HepG2 (cell line): ENCODE data around the gene TUBA4A. TPM values are rescaled to one million over a fixed set of nuclear protein-coding genes. Genes with fewer than 3 reads are reported as not detected.

Experiments
- ATAC-seq: fragments of 200-7000 bp; cut with Tn5 transposase; 3 replicates; pipeline ENCODE4 v1.9.1; 2020; ENCODE audit warnings: mild to moderate bottlenecking, moderate library complexity
- BruUV-seq: library from RNA; stranded (reverse); fragments of 400-500 nt; replicated peaks from 2 replicates; lab custom pipeline; 2021; lab: Mats Ljungman, UMichigan
- CTCF ChIA-PET: fragments of 300-600 bp; formaldehyde crosslinking; extraction: SDS; loops from one replicate; lab custom pipeline; 2021; ENCODE audit warnings: low total read pairs, inconsistent platforms, low intra/inter-chr PET ratio; lab: Yijun Ruan, JAX
- POLR2A ChIA-PET: fragments of 350-600 bp; sonication (Branson Sonifier 250); formaldehyde crosslinking; loops from one replicate; lab custom pipeline; 2020; ENCODE audit warnings: antibody characterized with exemption, inconsistent platforms; lab: Yijun Ruan, JAX
- DNase-seq: peaks from one replicate; pipeline ENCODE4 v3.0.0-alpha.2; 2015; ENCODE audit warnings: low spot score
- FAIRE-seq: peaks from 3 replicates; lab custom pipeline; 2011; peaks lifted over from hg19 to GRCh38; lab: Jason Lieb, UNC
- H2AFZ ChIP-seq: one replicate; pipeline ENCODE4 v1.6.1; 2011; ENCODE audit warnings: low read length, inconsistent platforms
- H3K27ac ChIP-seq: fragments of 300-600 bp; 3 replicates; pipeline ENCODE4 v1.8.0; 2011; ENCODE audit warnings: mixed run types, mild to moderate bottlenecking, mixed read lengths, low read length, inconsistent platforms; ENCODE audit not compliant: insufficient read depth; ENCODE audit errors: extremely low read length
- H3K27me3 ChIP-seq, 2 experiments: fragments of 200-600 bp in 1 of 2; 2 replicates in 1 of 2; 3 replicates in 1 of 2; pipeline versions ENCODE4 v1.6.0 to v1.8.0; 2011; ENCODE audit warnings: low read length in 2 of 2, mild to moderate bottlenecking in 2 of 2, moderate library complexity in 2 of 2, inconsistent platforms in 1 of 2; ENCODE audit not compliant: insufficient read depth in 2 of 2, control insufficient read depth in 1 of 2
- H3K36me3 ChIP-seq, 2 experiments: fragments of 200-600 bp in 1 of 2; replicated peaks in 1 of 2; 2 replicates in 1 of 2; 3 replicates in 1 of 2; pipeline versions ENCODE4 v1.5.1 to v1.8.0; 2011; ENCODE audit warnings: low read length in 2 of 2, inconsistent platforms in 1 of 2; ENCODE audit not compliant: insufficient read depth in 2 of 2, control insufficient read depth in 1 of 2
- H3K4me1 ChIP-seq: 2 replicates; pipeline ENCODE4 v1.5.1; 2012; ENCODE audit warnings: low read length, inconsistent platforms; ENCODE audit not compliant: insufficient read depth
- H3K4me2 ChIP-seq: 2 replicates; pipeline ENCODE4 v1.6.0; 2011; ENCODE audit warnings: low read depth, low read length, inconsistent platforms
- H3K4me3 ChIP-seq, 3 experiments: fragments of 200-600 bp in 1 of 3; sonication (generic), shearing (Covaris generic) in 1 of 3; replicated peaks in 1 of 3; 2 replicates each; pipeline ENCODE4 v1.5.1; 2011 to 2016; ENCODE audit warnings: low read length in 3 of 3, inconsistent platforms in 2 of 3, low read depth in 2 of 3, mild to moderate bottlenecking in 2 of 3, control low read depth in 1 of 3, mixed read lengths in 1 of 3; ENCODE audit not compliant: insufficient read depth in 1 of 3
- H3K79me2 ChIP-seq: one replicate; pipeline ENCODE4 v1.6.1; 2011; ENCODE audit warnings: low read length, inconsistent platforms; ENCODE audit not compliant: insufficient read depth
- H3K9ac ChIP-seq: 2 replicates; pipeline ENCODE4 v1.6.0; 2011; ENCODE audit warnings: mild to moderate bottlenecking, low read depth, low read length, inconsistent platforms; ENCODE audit not compliant: insufficient read depth
- H3K9me3 ChIP-seq: 2 replicates; pipeline ENCODE4 v1.5.1; 2012; ENCODE audit warnings: mild to moderate bottlenecking, low read length
- H4K20me1 ChIP-seq: 2 replicates; pipeline ENCODE4 v1.6.0; 2011; ENCODE audit warnings: inconsistent platforms, mild to moderate bottlenecking, low read length, moderate library complexity; ENCODE audit not compliant: insufficient read depth
- CBFB ChIP-seq: sonication (generic); formaldehyde crosslinking; IDR thresholded peaks from 2 replicates; pipeline ENCODE4 v1.4.0; 2020; ENCODE audit warnings: missing genetic modification reagents
- HMGA1 ChIP-seq: sonication (generic); formaldehyde crosslinking; conservative IDR thresholded peaks from 2 replicates; pipeline ENCODE4 v1.4.0; 2020; ENCODE audit warnings: missing genetic modification reagents
- MEF2D ChIP-seq: sonication (generic); formaldehyde crosslinking; IDR thresholded peaks from 2 replicates; pipeline ENCODE4 v1.5.1; 2020; ENCODE audit warnings: mild to moderate bottlenecking, missing genetic modification reagents
- NFE2L1 ChIP-seq: sonication (generic); formaldehyde crosslinking; IDR thresholded peaks from 2 replicates; pipeline ENCODE4 v1.4.0; 2020; ENCODE audit warnings: missing genetic modification reagents, mild to moderate bottlenecking, borderline replicate concordance
- SPEN ChIP-seq: sonication (generic); formaldehyde crosslinking; IDR thresholded peaks from 2 replicates; pipeline ENCODE4 v1.5.1; 2020; ENCODE audit warnings: low read depth, mild to moderate bottlenecking, missing genetic modification reagents
- ZNF547 ChIP-seq: sonication (generic); formaldehyde crosslinking; IDR thresholded peaks from 2 replicates; pipeline ENCODE4 v1.5.1; 2020; ENCODE audit warnings: mild to moderate bottlenecking, missing genetic modification reagents
- ZNF670 ChIP-seq: sonication (generic); formaldehyde crosslinking; IDR thresholded peaks from 2 replicates; pipeline ENCODE4 v1.8.0; 2022; ENCODE audit warnings: mild to moderate bottlenecking, missing genetic modification reagents, borderline replicate concordance
- ZSCAN25 ChIP-seq: sonication (generic); formaldehyde crosslinking; IDR thresholded peaks from 2 replicates; pipeline ENCODE4 v1.8.0; 2022; ENCODE audit warnings: mild to moderate bottlenecking, missing genetic modification reagents
- WGBS: methylation state at CpG from one replicate; pipeline ENCODE4 v1.1.6; 2017; ENCODE audit warnings: low lambda C conversion rate; 5-methylcytosine and 5-hydroxymethylcytosine counted together
- in situ Hi-C: cut with HindIII; loops from 2 replicates; pipeline ENCODE4 v1.10.0; 2017; ENCODE audit warnings: low pct_unique_long_range_greater_than_20kb; ENCODE audit not compliant: extremely low pct_ligation_motif_present
- intact Hi-C: fragments of 100-400 bp; cut with micrococcal nuclease; formaldehyde crosslinking; loops from one replicate; pipeline ENCODE4 v1.10.0; 2022; ENCODE audit not compliant: unreplicated experiment
- polyA plus RNA-seq, 8 experiments: library from polyadenylated mRNA; depleted of rRNA in 3 of 8; stranded (reverse) in 7 of 8; unstranded in 1 of 8; fragments of >200 nt; fragmentation: Illumina TruSeq in 4 of 8; extraction: Trizol in 4 of 8; gene quantifications; 2 replicates each; pipeline versions ENCODE4 v1.2.1 to v1.2.3, GENCODE V29; 2011 to 2016; ENCODE audit warnings: low read depth in 4 of 8, missing spikeins in 1 of 8, mixed read lengths in 1 of 8; ENCODE audit not compliant: insufficient read depth in 1 of 8
- total RNA-seq, 5 experiments: library from RNA; depleted of rRNA; stranded (reverse); fragments of >200 nt; fragmentation: Illumina TruSeq; extraction: Trizol; gene quantifications; 2 replicates each; pipeline ENCODE4 v1.2.3, GENCODE V29; 2016; ENCODE audit warnings: low read depth in 1 of 5
- TF ChIP-seq, protein P1 (sequence below): sonication (generic); formaldehyde crosslinking; IDR thresholded peaks from 2 replicates; pipeline ENCODE4 v1.4.0; 2020; ENCODE audit warnings: missing genetic modification reagents, borderline replicate concordance
- TF ChIP-seq, protein P2 (sequence below): sonication (generic); formaldehyde crosslinking; IDR thresholded peaks from 2 replicates; pipeline ENCODE4 v1.4.0; 2020; ENCODE audit warnings: mild to moderate bottlenecking, low read depth, missing genetic modification reagents
- TF ChIP-seq, protein P3 (sequence below): sonication (generic); formaldehyde crosslinking; IDR thresholded peaks from 2 replicates; pipeline ENCODE4 v1.4.0; 2020; ENCODE audit warnings: missing genetic modification reagents, borderline replicate concordance
- TF ChIP-seq, protein P4 (sequence below): IDR thresholded peaks from 2 replicates; pipeline ENCODE4 v1.6.1; 2016; ENCODE audit warnings: low read depth

The TUBA4A gene
- total and polyA plus RNA-seq, 2 of the 13 experiments (the other 11 are each of a cell fraction or from before 2014, with no cell fraction given): 1.3 to 12.7 TPM

DNA sequence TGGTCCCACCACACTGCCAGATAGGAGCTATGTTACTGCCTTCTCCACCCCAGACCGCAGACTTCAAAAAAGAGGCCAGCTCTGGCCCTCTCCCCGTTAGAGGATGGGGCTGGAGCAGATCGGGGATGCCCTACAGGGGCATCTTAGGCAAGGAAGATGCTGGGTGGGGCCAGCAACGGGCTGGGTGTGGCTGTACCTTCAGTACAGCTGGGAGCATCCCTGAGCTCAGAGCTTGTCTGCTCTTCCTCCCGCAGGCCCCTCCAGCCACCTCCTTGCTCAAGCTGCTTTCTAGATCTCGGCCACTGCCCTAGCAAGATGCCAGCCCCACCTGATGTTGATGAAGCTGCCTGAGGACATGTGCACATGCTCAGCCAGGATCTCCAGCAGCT, 45.6 kb upstream of the TUBA4A start (continued):
- TF ChIP-seq, protein P1, sequence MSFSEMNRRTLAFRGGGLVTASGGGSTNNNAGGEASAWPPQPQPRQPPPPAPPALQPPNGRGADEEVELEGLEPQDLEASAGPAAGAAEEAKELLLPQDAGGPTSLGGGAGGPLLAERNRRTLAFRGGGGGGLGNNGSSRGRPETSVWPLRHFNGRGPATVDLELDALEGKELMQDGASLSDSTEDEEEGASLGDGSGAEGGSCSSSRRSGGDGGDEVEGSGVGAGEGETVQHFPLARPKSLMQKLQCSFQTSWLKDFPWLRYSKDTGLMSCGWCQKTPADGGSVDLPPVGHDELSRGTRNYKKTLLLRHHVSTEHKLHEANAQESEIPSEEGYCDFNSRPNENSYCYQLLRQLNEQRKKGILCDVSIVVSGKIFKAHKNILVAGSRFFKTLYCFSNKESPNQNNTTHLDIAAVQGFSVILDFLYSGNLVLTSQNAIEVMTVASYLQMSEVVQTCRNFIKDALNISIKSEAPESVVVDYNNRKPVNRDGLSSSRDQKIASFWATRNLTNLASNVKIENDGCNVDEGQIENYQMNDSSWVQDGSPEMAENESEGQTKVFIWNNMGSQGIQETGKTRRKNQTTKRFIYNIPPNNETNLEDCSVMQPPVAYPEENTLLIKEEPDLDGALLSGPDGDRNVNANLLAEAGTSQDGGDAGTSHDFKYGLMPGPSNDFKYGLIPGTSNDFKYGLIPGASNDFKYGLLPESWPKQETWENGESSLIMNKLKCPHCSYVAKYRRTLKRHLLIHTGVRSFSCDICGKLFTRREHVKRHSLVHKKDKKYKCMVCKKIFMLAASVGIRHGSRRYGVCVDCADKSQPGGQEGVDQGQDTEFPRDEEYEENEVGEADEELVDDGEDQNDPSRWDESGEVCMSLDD: no peak
- TF ChIP-seq ZNF547 (0 out of 2 replicates have a peak, but pooled peaks have one; percentile 15), ZSCAN25 (no peak), NFE2L1 (no peak)

DNA sequence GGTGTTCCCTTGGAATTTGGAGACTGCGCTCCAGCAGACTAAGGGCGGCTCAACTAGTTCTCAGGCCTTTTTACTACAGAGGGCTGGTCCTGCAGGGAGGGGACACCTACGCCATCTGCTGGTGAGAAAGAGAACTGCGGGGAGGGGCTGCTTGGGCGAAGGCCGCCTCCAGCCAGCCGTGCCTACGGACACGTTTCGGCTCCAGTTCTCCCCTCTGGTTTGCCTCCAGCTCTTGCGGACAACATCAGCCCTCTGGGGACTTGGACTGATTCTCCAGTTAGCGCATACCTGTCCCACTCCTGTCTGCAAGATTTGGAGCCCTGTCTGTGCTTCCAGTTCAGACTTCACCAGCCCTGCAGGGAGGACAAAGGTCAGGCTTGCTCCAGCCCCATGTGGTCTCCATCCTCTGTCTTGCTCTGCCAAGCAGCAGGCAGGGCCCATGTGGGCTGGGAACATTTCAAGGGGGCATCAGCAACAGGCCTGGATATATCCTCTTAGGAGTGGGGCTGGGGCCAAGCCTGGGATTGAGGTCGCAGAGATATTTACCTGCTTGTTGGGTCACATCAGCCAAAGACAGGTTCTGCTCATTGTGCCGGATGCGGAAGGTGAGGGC, 45.1 kb upstream of the TUBA4A start:
- Histone ChIP-seq H3K79me2 (no peaks in the 10 kb centered on the region), H4K20me1 (no peaks in the 10 kb centered on the region; the same call in 1 of the 2 replicates), H3K4me3 (peak overlapping the region; percentile 27 to 76 (median 45); a peak in 5 of 6 replicates), H3K9ac (peak overlapping the region; percentile 27; the same call in 1 of the 2 replicates), H3K4me2 (peak overlapping the region; percentile 99), H3K27ac (no peak overlapping the region), H3K9me3 (no peaks in the 10 kb centered on the region), H3K36me3 (no peaks in the 10 kb centered on the region), H2AFZ (peak overlapping the region; percentile 98), H3K27me3 (peaks cover 12 to 74% of the 10 kb centered on the region in 2 experiments), H3K4me1 (peaks cover 36% of the 10 kb centered on the region)
- DNase-seq (peak; percentile 68), FAIRE-seq (peak; percentile 98), ATAC-seq (peak; percentile 70)
- in situ Hi-C loops: loop anchor here (5.0 kb wide), 1 partner anchor 127 kb away; the partner anchor contains the start of gene SLC23A3
- intact Hi-C loops: loop anchor here (1.0 to 10.0 kb wide), 4 partner anchors 122 to 242 kb away; partner anchors contain the start of gene CNPPD1
- ChIA-PET CTCF (interaction anchor here (0.8 to 2.9 kb wide), 6 partner anchors 21 to 241 kb away, joined by 3 to 28 read pairs (median 8); partner anchors contain the start of genes ANKZF1, ATG9A, DNAJB2 and NHEJ1), POLR2A (interaction anchor here (0.7 to 1.4 kb wide), 2 partner anchors 40 to 50 kb away, joined by 3 read pairs; no protein-coding TSS in a partner anchor)
- no TSS peak for BruUV-seq
- 18% methylated on average over 15 of the region's 15 CpGs for WGBS
- TF ChIP-seq, protein P2, sequence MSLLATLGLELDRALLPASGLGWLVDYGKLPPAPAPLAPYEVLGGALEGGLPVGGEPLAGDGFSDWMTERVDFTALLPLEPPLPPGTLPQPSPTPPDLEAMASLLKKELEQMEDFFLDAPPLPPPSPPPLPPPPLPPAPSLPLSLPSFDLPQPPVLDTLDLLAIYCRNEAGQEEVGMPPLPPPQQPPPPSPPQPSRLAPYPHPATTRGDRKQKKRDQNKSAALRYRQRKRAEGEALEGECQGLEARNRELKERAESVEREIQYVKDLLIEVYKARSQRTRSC (CRISPR knock-in tag): peak; percentile 24; the same call in 1 of the 2 replicates
- TF ChIP-seq SPEN (CRISPR knock-in tag): 0 out of 2 replicates have a peak, but pooled peaks have one; percentile 41
- TF ChIP-seq ZNF670: no peak
- no peak; the same call in 1 of the 2 replicates for TF ChIP-seq CBFB (CRISPR knock-in tag)
- TF ChIP-seq, protein P3, sequence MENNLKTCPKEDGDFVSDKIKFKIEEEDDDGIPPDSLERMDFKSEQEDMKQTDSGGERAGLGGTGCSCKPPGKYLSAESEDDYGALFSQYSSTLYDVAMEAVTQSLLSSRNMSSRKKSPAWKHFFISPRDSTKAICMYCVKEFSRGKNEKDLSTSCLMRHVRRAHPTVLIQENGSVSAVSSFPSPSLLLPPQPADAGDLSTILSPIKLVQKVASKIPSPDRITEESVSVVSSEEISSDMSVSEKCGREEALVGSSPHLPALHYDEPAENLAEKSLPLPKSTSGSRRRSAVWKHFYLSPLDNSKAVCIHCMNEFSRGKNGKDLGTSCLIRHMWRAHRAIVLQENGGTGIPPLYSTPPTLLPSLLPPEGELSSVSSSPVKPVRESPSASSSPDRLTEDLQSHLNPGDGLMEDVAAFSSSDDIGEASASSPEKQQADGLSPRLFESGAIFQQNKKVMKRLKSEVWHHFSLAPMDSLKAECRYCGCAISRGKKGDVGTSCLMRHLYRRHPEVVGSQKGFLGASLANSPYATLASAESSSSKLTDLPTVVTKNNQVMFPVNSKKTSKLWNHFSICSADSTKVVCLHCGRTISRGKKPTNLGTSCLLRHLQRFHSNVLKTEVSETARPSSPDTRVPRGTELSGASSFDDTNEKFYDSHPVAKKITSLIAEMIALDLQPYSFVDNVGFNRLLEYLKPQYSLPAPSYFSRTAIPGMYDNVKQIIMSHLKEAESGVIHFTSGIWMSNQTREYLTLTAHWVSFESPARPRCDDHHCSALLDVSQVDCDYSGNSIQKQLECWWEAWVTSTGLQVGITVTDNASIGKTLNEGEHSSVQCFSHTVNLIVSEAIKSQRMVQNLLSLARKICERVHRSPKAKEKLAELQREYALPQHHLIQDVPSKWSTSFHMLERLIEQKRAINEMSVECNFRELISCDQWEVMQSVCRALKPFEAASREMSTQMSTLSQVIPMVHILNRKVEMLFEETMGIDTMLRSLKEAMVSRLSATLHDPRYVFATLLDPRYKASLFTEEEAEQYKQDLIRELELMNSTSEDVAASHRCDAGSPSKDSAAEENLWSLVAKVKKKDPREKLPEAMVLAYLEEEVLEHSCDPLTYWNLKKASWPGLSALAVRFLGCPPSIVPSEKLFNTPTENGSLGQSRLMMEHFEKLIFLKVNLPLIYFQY: no peak
- TF ChIP-seq, protein P4, sequence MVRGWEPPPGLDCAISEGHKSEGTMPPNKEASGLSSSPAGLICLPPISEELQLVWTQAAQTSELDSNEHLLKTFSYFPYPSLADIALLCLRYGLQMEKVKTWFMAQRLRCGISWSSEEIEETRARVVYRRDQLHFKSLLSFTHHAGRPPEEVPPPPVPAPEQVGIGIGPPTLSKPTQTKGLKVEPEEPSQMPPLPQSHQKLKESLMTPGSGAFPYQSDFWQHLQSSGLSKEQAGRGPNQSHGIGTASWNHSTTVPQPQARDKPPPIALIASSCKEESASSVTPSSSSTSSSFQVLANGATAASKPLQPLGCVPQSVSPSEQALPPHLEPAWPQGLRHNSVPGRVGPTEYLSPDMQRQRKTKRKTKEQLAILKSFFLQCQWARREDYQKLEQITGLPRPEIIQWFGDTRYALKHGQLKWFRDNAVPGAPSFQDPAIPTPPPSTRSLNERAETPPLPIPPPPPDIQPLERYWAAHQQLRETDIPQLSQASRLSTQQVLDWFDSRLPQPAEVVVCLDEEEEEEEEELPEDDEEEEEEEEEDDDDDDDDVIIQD (CRISPR knock-in tag): no peak
- TF ChIP-seq HMGA1: no peak
- TF ChIP-seq MEF2D: peak; percentile 59; the same call in 1 of the 2 replicates
